Measurements from ENCODE around the gene SERPINA4. TPM values are rescaled to one million over a fixed set of nuclear protein-coding genes. Genes with fewer than 3 reads are reported as not detected.

The SERPINA4 gene
- total RNA-seq, 1 experiment from 2014 or later = not detected

GRCh38 chr14:94597788-94598187 is 36.5 kb downstream of the SERPINA4 start:
- H3K4me2 ChIP-seq = no peak overlapping the region
- DNase-seq = no peak
- H3K9me3 ChIP-seq (ENCODE audit: insufficient read depth, low read depth) = no peaks in the 10 kb centered on the region
- BruUV-seq (replicated peaks) = no TSS peak
- H4K20me1 ChIP-seq (ENCODE audit: insufficient read depth) = no peaks in the 10 kb centered on the region
- no peak overlapping the region for H3K4me3 ChIP-seq
- H3K36me3 ChIP-seq (ENCODE audit: low read depth) = no peaks in the 10 kb centered on the region
- H3F3A ChIP-seq (ENCODE audit: insufficient read depth, low read depth) = no peaks in the 10 kb centered on the region
- ChIA-PET CTCF (no interaction called here), POLR2A (ENCODE audit: unreplicated experiment) (no interaction called here)
- TF ChIP-seq, protein P1, sequence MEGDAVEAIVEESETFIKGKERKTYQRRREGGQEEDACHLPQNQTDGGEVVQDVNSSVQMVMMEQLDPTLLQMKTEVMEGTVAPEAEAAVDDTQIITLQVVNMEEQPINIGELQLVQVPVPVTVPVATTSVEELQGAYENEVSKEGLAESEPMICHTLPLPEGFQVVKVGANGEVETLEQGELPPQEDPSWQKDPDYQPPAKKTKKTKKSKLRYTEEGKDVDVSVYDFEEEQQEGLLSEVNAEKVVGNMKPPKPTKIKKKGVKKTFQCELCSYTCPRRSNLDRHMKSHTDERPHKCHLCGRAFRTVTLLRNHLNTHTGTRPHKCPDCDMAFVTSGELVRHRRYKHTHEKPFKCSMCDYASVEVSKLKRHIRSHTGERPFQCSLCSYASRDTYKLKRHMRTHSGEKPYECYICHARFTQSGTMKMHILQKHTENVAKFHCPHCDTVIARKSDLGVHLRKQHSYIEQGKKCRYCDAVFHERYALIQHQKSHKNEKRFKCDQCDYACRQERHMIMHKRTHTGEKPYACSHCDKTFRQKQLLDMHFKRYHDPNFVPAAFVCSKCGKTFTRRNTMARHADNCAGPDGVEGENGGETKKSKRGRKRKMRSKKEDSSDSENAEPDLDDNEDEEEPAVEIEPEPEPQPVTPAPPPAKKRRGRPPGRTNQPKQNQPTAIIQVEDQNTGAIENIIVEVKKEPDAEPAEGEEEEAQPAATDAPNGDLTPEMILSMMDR (conservative IDR thresholded peaks at IDR 0.05) = no peak
- TF ChIP-seq EZH2 (IDR thresholded peaks at IDR 0.05; ENCODE audit: low read depth) = no peak
- no peak overlapping the region for H2AFZ ChIP-seq
- no peaks in the 10 kb centered on the region for H3K79me2 ChIP-seq (ENCODE audit: low read depth)
- no peaks in the 10 kb centered on the region; the same call in 1 of the 2 replicates for H3K4me1 ChIP-seq (replicated peaks; ENCODE audit: insufficient read depth)
- H3K27ac ChIP-seq = no peak overlapping the region
- no peaks in the 10 kb centered on the region for H3K27me3 ChIP-seq (ENCODE audit: insufficient read depth, low read depth)
- intact Hi-C loops (cut with micrococcal nuclease; ENCODE audit: unreplicated experiment) = no loop called here
- no peaks in the 10 kb centered on the region for H3K9me2 ChIP-seq (ENCODE audit: insufficient read depth)

DNA sequence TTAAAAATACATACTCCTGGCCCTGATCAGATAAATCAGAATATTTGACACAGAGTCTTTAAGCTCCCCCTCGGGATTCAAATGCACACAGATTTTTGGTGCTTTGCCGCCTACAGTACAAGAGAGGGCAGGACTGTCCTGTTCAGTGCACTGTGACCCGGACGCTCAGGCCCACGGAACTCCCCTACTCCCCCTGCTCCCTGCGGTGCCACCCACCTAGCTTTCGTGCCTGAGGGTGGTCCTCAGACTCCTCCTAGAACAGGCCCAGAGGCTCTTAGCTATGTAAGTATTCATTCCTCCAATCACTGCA is 37.2 kb downstream of the SERPINA4 start:
- H2AFZ ChIP-seq = no peak overlapping the region
- H3F3A ChIP-seq (ENCODE audit: insufficient read depth, low read depth) = no peaks in the 10 kb centered on the region
- H4K20me1 ChIP-seq (ENCODE audit: insufficient read depth) = no peaks in the 10 kb centered on the region

DNA sequence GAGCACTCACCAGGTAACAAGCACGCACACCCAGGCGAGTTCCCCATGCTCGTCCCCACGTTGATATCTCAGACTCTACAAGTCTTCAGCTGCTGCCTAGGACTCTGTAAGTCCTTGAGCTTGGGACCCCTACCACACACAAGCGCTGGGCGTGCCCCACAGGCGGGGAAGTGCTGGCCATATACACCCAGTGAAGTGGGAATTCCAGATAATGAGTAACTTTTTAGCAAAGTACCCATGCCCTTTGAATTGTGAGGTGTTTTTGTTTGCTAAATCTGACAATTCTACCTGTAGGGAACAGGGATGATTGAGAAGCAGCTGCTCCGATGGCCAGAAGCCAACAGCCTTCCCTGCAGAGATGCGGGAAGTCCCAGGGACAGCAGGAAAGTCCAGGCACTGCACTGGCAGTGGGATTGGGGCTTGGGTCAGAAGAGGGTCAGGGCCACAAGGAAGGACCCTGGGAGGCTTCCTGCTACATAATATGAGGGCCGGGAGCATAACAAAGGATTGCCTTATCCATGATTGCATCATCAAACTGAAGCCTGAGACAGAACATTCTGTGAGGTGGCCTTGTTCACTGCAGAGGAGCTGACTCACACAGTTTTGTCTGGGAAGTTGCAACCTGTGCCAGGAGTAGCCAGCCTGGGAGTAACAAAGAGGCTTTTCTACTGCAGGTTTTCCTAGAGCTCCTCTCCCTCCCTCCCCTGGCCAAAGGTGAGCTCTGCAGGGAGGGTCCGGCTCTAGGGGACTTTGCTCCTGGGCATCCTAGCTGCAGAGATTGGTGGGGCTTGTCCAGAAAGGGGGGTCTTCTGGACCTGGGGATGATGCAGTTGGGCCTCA is 37.8 kb downstream of the SERPINA4 start:
- BruUV-seq (replicated peaks) = no TSS peak
- ChIA-PET CTCF (interaction anchor here (0.6 kb wide), 1 partner anchor 12 kb away, joined by 4 read pairs; no protein-coding TSS in a partner anchor), POLR2A (ENCODE audit: unreplicated experiment) (no interaction called here)
- no peaks in the 10 kb centered on the region for H3K36me3 ChIP-seq (ENCODE audit: low read depth)
- peak; percentile 20 to 74 for DNase-seq
- peak overlapping the region; percentile 36; the same call in 1 of the 2 replicates for H3K4me2 ChIP-seq
- no peaks in the 10 kb centered on the region for H3F3A ChIP-seq (ENCODE audit: insufficient read depth, low read depth)
- no peak for TF ChIP-seq EZH2 (IDR thresholded peaks at IDR 0.05; ENCODE audit: low read depth)
- TF ChIP-seq, protein P1 (conservative IDR thresholded peaks at IDR 0.05) = no peak
- H3K27ac ChIP-seq = peak overlapping the region; percentile 69
- no peaks in the 10 kb centered on the region for H4K20me1 ChIP-seq (ENCODE audit: insufficient read depth)
- H3K4me3 ChIP-seq = no peak overlapping the region
- no peaks in the 10 kb centered on the region for H3K27me3 ChIP-seq (ENCODE audit: insufficient read depth, low read depth)
- H3K4me1 ChIP-seq (replicated peaks; ENCODE audit: insufficient read depth) = no peaks in the 10 kb centered on the region; the same call in 1 of the 2 replicates
- no peaks in the 10 kb centered on the region for H3K9me2 ChIP-seq (ENCODE audit: insufficient read depth)
- H3K9me3 ChIP-seq (ENCODE audit: insufficient read depth, low read depth) = no peaks in the 10 kb centered on the region
- no peak overlapping the region for H2AFZ ChIP-seq
- intact Hi-C loops (cut with micrococcal nuclease; ENCODE audit: unreplicated experiment) = no loop called here
- no peaks in the 10 kb centered on the region for H3K79me2 ChIP-seq (ENCODE audit: low read depth)

More for the DNA sequence above, 37.2 kb downstream of the SERPINA4 start:
- Histone ChIP-seq H3K9me3 (ENCODE audit: insufficient read depth, low read depth) (no peaks in the 10 kb centered on the region), H3K4me2 (no peak overlapping the region), H3K4me1 (replicated peaks; ENCODE audit: insufficient read depth) (no peaks in the 10 kb centered on the region; the same call in 1 of the 2 replicates), H3K27me3 (ENCODE audit: insufficient read depth, low read depth) (no peaks in the 10 kb centered on the region), H3K79me2 (ENCODE audit: low read depth) (no peaks in the 10 kb centered on the region), H3K9me2 (ENCODE audit: insufficient read depth) (no peaks in the 10 kb centered on the region), H3K4me3 (no peak overlapping the region), H3K27ac (peak overlapping the region; percentile 60), H3K36me3 (ENCODE audit: low read depth) (no peaks in the 10 kb centered on the region)
- intact Hi-C loops (cut with micrococcal nuclease; ENCODE audit: unreplicated experiment) = no loop called here
- CTCF ChIA-PET = no interaction called here
- POLR2A ChIA-PET (ENCODE audit: unreplicated experiment) = no interaction called here
- no peak for DNase-seq
- TF ChIP-seq, protein P1 (conservative IDR thresholded peaks at IDR 0.05) = no peak
- TF ChIP-seq EZH2 (IDR thresholded peaks at IDR 0.05; ENCODE audit: low read depth) = no peak
- no TSS peak for BruUV-seq (replicated peaks)

Measured in PC-9 (cell line).